GM18909 (cell line): ENCODE measurements around the gene HMGCLL1.
A peak's percentile ranks its signal among the peaks of the same experiment; 100 is the strongest.

Experiments used
- ATAC-seq: cut with Tn5 transposase; IDR thresholded peaks from one replicate; pipeline ENCODE4 v1.9.1; 2021; ENCODE audit warnings: mild to moderate bottlenecking; ENCODE audit not compliant: unreplicated experiment, poor library complexity

The HMGCLL1 gene

GRCh38 chr6:55578537-55579363 is at the start of gene HMGCLL1:
TSS of gene HMGCLL1 (minus strand) at chr6:55579192. CDS start at chr6:55579055, 137 bp downstream.
- no peak for ATAC-seq

- ATAC-seq: no peak
These were observed 43.0 kb upstream of the HMGCLL1 start for GRCh38 chr6:55621993-55622392.

- no peak for ATAC-seq
These were observed 42.3 kb upstream of the HMGCLL1 start for GRCh38 chr6:55621244-55621643.

- peak; percentile 76 for ATAC-seq
These were observed 38.3 kb upstream of the HMGCLL1 start for GRCh38 chr6:55617272-55617671.

- no peak for ATAC-seq
These were observed 25.0 kb upstream of the HMGCLL1 start for GRCh38 chr6:55604021-55604420.

- ATAC-seq: no peak
These were observed 22.1 kb upstream of the HMGCLL1 start for GRCh38 chr6:55601120-55601519.

GRCh38 chr6:55594442-55594841 is 15.4 kb upstream of the HMGCLL1 start:
- no peak for ATAC-seq

- no peak for ATAC-seq
These were observed 5.8 kb upstream of the HMGCLL1 start for GRCh38 chr6:55584654-55585354.

GRCh38 chr6:55576811-55577210 is 2.2 kb downstream of the HMGCLL1 start:
- no peak for ATAC-seq

- ATAC-seq: no peak
These were observed 4.4 kb downstream of the HMGCLL1 start for GRCh38 chr6:55574556-55574955.

- ATAC-seq: no peak
These were observed 9.4 kb downstream of the HMGCLL1 start for GRCh38 chr6:55569638-55570037.

- no peak for ATAC-seq
These were observed 10.1 kb downstream of the HMGCLL1 start for GRCh38 chr6:55568808-55569439.

GRCh38 chr6:55567558-55567957 is 11.4 kb downstream of the HMGCLL1 start:
- no peak for ATAC-seq

GRCh38 chr6:55566036-55566710 is 12.8 kb downstream of the HMGCLL1 start:
- no peak for ATAC-seq

- ATAC-seq: no peak
These were observed 16.7 kb downstream of the HMGCLL1 start for GRCh38 chr6:55562318-55562717.

GRCh38 chr6:55560290-55560885 is 18.6 kb downstream of the HMGCLL1 start:
- no peak for ATAC-seq

GRCh38 chr6:55557146-55557545 is 21.8 kb downstream of the HMGCLL1 start:
- no peak for ATAC-seq

GRCh38 chr6:55545791-55546190 is 33.2 kb downstream of the HMGCLL1 start:
- no peak for ATAC-seq

GRCh38 chr6:55543633-55544309 is 35.2 kb downstream of the HMGCLL1 start:
- ATAC-seq: no peak

- ATAC-seq: no peak
These were observed 38.0 kb downstream of the HMGCLL1 start for GRCh38 chr6:55541024-55541423.
